GM18873 (cell line): ENCODE results near the gene TTC9.

ENCODE experiments used
- ATAC-seq: cut with Tn5 transposase; IDR thresholded peaks from one replicate; pipeline ENCODE4 v1.9.1; 2021; ENCODE audit warnings: mild to moderate bottlenecking, moderate library complexity, moderate number of reproducible peaks; ENCODE audit not compliant: unreplicated experiment, low FRiP score

TTC9 gene

GRCh38 chr14:70643967-70644366 is 2.3 kb downstream of the TTC9 start:
- ATAC-seq: no peak

- no peak for ATAC-seq
Measured at GRCh38 chr14:70645892-70646291, 4.2 kb downstream of the TTC9 start.

- no peak for ATAC-seq
Measured at GRCh38 chr14:70646705-70647104, 5.0 kb downstream of the TTC9 start.

DNA sequence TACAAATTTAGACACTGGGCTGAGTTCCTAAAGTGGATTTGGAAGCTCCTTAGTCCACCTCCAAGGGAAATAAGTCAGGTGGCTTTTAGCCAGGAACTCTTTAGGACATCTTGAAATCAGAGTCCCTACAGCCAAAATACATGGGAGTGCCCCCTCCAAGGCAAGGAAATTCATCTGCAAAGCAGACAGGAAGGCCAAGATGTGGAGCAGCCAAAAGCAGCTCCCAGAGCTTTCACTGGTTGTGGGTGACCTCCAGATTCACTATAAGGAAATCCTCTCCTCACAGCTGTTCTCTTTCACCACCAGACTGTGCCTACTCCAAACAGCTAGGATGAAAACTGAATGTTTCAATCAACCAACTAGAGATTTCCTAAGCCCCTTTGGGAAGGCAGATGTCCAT is 6.6 kb downstream of the TTC9 start:
- ATAC-seq: no peak

DNA sequence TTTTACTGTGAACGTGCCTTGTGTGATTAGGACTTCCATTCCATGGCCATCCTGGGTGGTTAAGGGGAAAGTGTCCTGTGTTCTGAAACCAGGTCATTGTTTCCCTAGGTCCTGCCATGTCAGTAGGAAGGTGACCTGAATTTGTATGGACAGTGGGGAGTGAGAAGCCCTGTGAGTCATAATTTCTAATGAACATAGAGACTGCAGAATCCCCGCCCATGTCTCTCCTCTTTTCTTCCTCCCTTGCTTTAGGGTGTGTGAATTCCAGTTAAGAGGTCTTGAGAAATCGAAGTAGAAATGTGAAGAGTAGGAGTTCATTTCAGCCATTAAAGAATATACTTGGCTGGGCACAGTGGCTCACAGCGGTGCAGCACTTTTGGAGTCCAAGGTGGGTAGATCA is 8.1 kb downstream of the TTC9 start:
- ATAC-seq: no peak

GRCh38 chr14:70651522-70651921 is 9.8 kb downstream of the TTC9 start:
- ATAC-seq: no peak

- no peak for ATAC-seq
Measured at GRCh38 chr14:70652871-70653270, 11.2 kb downstream of the TTC9 start.

- no peak for ATAC-seq
Measured at GRCh38 chr14:70653662-70654061, 11.9 kb downstream of the TTC9 start.

DNA sequence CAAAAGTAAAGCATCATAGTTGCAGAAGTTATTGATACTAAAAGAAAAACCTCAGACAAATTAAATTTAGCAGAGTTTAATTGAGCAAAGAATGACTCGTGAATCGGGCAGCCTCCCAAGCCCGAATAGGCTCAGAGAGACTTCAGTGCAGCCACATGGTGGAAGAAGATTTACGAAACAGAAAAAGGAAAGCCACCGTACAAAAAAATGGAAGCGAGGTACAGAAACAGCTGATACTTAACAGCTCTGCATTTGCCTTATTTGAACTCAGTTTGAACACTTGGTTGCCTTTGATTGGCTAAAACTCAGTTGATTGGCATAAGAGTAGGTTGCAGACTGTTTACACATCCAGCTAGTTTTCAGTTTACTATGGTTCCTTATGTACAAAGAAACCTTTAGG is 12.9 kb downstream of the TTC9 start:
- ATAC-seq: no peak

DNA sequence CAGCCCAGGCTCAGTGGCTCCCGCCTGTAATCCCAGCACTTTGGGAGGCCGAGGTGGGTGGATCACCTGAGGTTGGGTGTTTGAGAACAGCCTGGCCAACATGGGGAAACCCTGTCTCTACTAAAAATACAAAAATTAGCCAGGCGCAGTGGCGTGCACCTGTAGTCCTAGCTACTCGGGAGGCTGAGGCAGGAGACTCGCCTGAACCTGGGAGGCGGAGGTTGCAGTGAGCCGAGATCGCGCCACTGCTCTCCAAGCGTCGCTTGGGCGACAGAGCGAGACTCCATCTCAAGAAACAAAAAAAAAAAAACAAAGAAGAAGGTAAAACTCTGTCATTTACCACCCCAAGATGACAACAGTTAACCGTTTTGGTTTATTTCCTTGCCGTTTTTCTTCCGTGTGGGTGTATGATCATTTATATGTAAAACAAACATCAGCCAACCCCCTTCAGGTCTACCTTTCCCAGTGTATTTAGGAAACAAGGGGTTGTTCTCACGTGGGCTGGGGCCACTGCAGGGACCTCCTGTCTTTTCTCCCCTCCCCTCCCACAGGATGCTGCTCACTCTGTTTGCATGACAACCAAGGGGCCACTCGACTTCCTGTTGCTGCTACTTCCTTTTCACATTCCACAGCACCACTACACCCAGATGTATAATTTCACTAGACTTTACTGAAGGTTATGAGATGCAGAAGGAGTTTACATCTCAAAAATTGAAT is 13.6 kb downstream of the TTC9 start:
- peak; percentile 56 for ATAC-seq

- ATAC-seq: no peak
Measured at GRCh38 chr14:70658899-70659298, 17.2 kb downstream of the TTC9 start.

DNA sequence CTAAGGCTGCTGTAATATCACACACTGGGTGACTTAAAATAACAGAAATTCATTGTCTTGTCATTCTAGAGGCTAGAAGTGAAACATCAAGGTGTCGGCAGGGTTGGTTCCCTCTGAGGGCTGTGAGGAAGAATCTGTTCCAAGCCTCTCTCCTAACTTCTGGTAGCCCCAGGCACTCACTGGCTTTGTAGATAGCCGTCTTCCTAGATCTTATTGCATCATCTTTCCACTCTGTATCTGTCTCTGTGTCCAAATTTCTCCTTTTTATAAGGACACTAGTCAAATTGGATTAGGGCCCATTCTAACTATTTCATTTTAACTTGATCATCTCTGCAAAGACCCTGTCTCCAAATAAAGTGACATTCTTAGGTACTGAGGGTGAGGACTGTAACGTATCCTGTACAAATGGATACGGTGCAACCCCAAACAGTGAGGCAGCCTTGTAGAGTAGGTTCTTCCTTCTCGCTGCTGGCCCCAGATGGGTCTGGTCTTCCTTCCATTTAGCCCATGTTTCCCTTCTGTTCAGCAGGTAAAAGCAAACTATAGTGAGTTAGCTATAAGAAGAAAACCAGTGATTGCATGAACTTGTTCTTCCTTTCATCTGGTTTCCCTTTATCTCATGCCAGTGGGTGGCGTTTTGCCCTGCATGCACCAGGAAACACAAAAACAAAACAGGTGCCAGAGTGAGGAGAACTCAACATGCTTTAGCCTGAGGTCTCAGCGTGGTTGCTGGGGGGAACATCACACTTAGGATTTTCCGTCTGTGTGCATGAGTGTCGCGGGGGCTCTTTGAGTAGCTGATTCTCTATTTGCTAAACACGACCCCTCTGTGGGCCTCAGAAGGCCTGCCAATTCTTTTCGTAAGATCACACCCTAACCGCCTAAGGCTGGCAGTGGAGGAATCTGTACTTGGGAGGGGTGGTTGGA is 19.5 kb downstream of the TTC9 start:
- no peak for ATAC-seq

GRCh38 chr14:70662080-70662479 is 20.4 kb downstream of the TTC9 start:
- ATAC-seq: no peak

GRCh38 chr14:70662816-70663215 is 21.1 kb downstream of the TTC9 start:
- ATAC-seq: no peak

DNA sequence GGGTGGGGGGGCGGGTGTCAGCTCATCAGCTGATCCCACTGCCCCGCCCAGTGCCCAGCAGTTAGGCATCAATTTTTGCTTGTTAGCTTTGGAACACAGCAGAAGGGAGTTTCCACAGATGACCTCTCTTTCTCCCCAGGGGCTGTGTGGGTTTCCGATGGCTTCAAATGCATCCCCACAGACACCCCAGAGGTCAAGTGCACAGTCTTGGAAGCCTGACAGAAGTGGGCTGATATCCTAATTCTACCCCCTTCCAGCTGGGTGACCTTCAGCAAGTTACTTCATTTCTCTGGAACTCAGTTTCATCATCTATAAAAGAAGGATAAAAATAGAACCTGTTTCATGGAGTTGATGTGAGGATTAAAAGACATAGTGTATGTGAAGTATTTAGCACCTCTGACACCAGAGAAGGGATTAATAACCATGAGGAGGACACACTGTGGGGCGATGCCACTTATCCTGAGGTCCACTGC is 22.0 kb downstream of the TTC9 start:
- ATAC-seq: peak; percentile 58

DNA sequence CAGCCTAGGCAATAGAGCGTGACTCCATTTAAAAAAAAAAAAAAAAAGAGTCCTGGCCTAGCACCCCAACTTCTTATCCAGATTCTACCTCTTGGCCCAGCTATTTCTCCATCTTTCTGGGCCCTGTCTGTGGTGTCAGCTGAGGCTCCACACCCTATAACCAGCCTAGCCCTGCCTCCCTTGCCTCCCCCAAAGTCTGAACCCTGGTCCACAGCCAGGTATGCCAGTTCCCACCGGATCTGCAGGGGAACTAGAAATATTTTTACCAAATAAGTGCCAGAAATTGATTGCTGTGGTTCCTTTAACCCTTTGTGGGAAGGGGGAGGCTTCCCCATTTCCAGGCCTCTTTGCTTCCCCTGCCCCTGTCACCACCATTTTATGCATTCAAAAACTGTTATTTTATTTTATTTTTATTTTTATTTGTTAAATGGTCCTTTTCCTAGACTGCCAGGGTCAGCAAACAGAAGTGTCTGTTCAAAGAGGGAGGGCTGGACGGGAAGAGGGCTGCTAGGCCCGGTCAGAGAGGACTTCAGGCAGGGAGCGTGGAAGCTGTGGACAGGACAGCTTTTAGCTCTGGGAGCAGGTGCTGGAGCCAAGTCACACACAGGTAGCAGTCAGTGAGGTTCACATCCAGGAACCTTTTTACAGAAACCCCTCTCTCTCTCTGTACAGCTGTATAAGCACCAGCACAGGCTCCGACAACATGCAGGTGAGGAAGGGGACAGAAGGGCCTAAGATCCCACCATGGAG is 23.2 kb downstream of the TTC9 start:
- no peak for ATAC-seq

GRCh38 chr14:70665448-70666360 is 24.0 kb downstream of the TTC9 start:
- ATAC-seq: peak; percentile 40

GRCh38 chr14:70666361-70666686 is 24.6 kb downstream of the TTC9 start:
- no peak for ATAC-seq

- no peak for ATAC-seq
Measured at GRCh38 chr14:70670992-70671651, 29.4 kb downstream of the TTC9 start.
